22Rv1 (cell line): Measurements from ENCODE around the gene PGC.

Experiments
- ZFX ChIP-seq: fragments of 450-650 bp; IDR thresholded peaks from 2 replicates; pipeline ENCODE4 v1.6.1; 2017; ENCODE audit warnings: antibody characterized with exemption, borderline replicate concordance
- TF ChIP-seq, protein P1 (sequence below): fragments of 450-650 bp; IDR thresholded peaks from 2 replicates; pipeline ENCODE4 v1.5.1; 2017; ENCODE audit warnings: mild to moderate bottlenecking

DNA sequence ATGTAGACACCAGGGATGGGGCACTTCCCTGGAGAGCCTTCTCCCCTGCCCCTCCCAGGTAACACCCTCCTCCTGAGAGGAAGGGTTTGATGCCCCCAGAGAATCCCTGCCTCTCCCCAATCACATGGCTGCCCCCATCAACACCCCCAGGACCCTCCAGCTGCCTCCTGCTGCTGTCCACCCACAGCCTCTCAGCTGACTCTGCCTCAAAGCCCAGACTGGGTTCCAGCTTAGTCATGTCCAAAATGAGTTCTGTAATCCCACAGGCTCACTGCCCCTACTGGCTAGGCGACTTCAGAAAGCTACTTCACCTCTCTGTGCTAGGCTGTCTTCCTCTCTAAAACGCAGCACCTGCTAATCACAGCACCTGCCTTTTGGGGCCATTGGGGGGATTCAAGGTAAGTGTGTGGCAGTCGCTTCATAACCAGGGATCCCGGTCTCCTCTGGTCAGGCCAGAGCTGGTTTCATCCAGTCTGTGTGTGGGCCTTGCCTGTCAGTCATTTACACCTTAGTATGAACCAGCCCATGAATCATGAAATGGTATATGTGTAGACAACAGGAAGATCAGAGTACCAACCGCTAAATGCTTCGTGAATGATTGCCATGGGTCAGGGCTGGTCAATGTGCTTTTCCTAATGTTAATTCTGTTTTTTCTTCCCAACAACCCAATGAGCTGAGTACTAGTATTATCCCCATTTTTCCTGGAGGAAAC, 52.2 kb downstream of the PGC start:
- TF ChIP-seq, protein P1, sequence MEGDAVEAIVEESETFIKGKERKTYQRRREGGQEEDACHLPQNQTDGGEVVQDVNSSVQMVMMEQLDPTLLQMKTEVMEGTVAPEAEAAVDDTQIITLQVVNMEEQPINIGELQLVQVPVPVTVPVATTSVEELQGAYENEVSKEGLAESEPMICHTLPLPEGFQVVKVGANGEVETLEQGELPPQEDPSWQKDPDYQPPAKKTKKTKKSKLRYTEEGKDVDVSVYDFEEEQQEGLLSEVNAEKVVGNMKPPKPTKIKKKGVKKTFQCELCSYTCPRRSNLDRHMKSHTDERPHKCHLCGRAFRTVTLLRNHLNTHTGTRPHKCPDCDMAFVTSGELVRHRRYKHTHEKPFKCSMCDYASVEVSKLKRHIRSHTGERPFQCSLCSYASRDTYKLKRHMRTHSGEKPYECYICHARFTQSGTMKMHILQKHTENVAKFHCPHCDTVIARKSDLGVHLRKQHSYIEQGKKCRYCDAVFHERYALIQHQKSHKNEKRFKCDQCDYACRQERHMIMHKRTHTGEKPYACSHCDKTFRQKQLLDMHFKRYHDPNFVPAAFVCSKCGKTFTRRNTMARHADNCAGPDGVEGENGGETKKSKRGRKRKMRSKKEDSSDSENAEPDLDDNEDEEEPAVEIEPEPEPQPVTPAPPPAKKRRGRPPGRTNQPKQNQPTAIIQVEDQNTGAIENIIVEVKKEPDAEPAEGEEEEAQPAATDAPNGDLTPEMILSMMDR = no peak
- no peak for TF ChIP-seq ZFX
